Spleen (tissue), 11 donors: ENCODE results near the gene MYH7. TPM values are rescaled to one million over a fixed set of nuclear protein-coding genes. Genes with fewer than 3 reads are reported as not detected.

Source experiments
- DNase-seq: peaks from one replicate; pipeline ENCODE4 v3.0.0-alpha.2; 2020
- H3K27ac ChIP-seq, 8 donors: fragments of 200-600 bp; sonication (generic) in 7 of 8; 1 replicate in 4 of 8; 2 replicates in 4 of 8; pipeline versions ENCODE4 v1.5.0 to v1.8.0; 2016 to 2021; ENCODE audit warnings: inconsistent platforms in 4 of 8, mild to moderate bottlenecking in 4 of 8, moderate library complexity in 1 of 8
- H3K27me3 ChIP-seq, 7 donors: fragments of 200-600 bp; sonication (generic) in 6 of 7; replicated peaks in 1 of 7; 1 replicate in 4 of 7; 2 replicates in 3 of 7; pipeline versions ENCODE4 v1.5.0 to v1.8.0; 2016 to 2021; ENCODE audit warnings: inconsistent platforms in 3 of 7, mild to moderate bottlenecking in 1 of 7
- H3K36me3 ChIP-seq, 6 donors: fragments of 200-600 bp; sonication (generic) in 5 of 6; 1 replicate in 4 of 6; 2 replicates in 2 of 6; pipeline versions ENCODE4 v1.5.0 to v1.8.0; 2016 to 2021; ENCODE audit warnings: inconsistent platforms in 2 of 6
- H3K4me1 ChIP-seq, 6 donors: fragments of 200-600 bp; sonication (generic) in 5 of 6; 1 replicate in 3 of 6; 2 replicates in 3 of 6; pipeline versions ENCODE4 v1.5.0 to v1.8.0; 2016 to 2021; ENCODE audit warnings: inconsistent platforms in 3 of 6
- H3K4me3 ChIP-seq, 8 donors: fragments of 200-600 bp; sonication (generic) in 7 of 8; 1 replicate in 4 of 8; 2 replicates in 4 of 8; pipeline versions ENCODE4 v1.5.0 to v1.8.0; 2016 to 2021; ENCODE audit warnings: inconsistent platforms in 4 of 8, mild to moderate bottlenecking in 4 of 8, moderate library complexity in 2 of 8
- H3K9me3 ChIP-seq, 8 donors: fragments of 200-600 bp; sonication (generic) in 7 of 8; 1 replicate in 4 of 8; 2 replicates in 4 of 8; pipeline versions ENCODE4 v1.5.0 to v1.8.0; 2016 to 2021; ENCODE audit warnings: inconsistent platforms in 4 of 8
- CTCF ChIP-seq, 11 experiments: fragments of 200-600 bp in 7 of 11; fragments of 450-650 bp in 4 of 11; sonication (generic) in 4 of 11; IDR thresholded peaks in 8 of 11; conservative IDR thresholded peaks in 3 of 11; 1 replicate in 7 of 11; 2 replicates in 4 of 11; pipeline versions ENCODE4 v1.4.0 to v1.8.0; 2016 to 2021; ENCODE audit warnings: antibody characterized with exemption in 11 of 11, inconsistent platforms in 4 of 11, mild to moderate bottlenecking in 1 of 11
- POLR2A ChIP-seq, 3 donors: fragments of 450-650 bp; IDR thresholded peaks; one replicate each; pipeline ENCODE4 v1.5.1; 2017; ENCODE audit warnings: antibody characterized with exemption in 3 of 3, mild to moderate bottlenecking in 1 of 3
- POLR2AphosphoS5 ChIP-seq, 3 donors: sonication (generic); formaldehyde crosslinking; IDR thresholded peaks; one replicate each; pipeline ENCODE4 v1.5.1; 2017; ENCODE audit warnings: antibody characterized with exemption in 3 of 3
- WGBS, 5 donors: extraction: QIAGEN DNeasy Blood & Tissue Kit in 3 of 5; methylation state at CpG; one replicate each; pipeline versions ENCODE4 v1.1.5 to v1.1.7; 2013 to 2018; 5-methylcytosine and 5-hydroxymethylcytosine counted together
- intact Hi-C: fragments of 100-400 bp; cut with DNase I; formaldehyde crosslinking; loops from one replicate; pipeline ENCODE4 v1.15.0; 2023; ENCODE audit warnings: low total_unique reads
- polyA plus RNA-seq, 3 donors: library from polyadenylated mRNA; stranded (reverse); fragments of 200-250 nt; gene quantifications; one replicate each; pipeline ENCODE4 v1.2.1, GENCODE V29; 2013
- total RNA-seq, 7 donors: library from RNA; depleted of rRNA in 3 of 7; stranded (reverse); fragments of >200 nt in 3 of 7; fragmentation: NEBNext Ultra II Directional in 4 of 7; extraction: Animal tissue kit (Norgen Biotek cat#: 25700) in 4 of 7; gene quantifications; one replicate each; pipeline versions ENCODE4 v1.1.0 to v1.2.1, GENCODE V29; 2016 to 2021
- donor health status: healthy with polysubstance abuse.
- donor health status: DM: no; HTN: no; CAD: no; lungs with moderate emphysema.
- donor health status: DM: no; HTN: no; CAD: no.
- donor health status: Bipolar disorder and iron deficiency.
- donor health status: healthy.
- donor health status: DM: no; HTN: no; CAD: no.
- donor health status: DM: yes; HTN: yes; CAD: no.

The MYH7 gene
- total and polyA plus RNA-seq, 10 donors = 0.06 to 0.65 (median 0.11) TPM; not detected in 6

- DNase-seq = no peak
- intact Hi-C loops = no loop called here
- Histone ChIP-seq H3K27me3 (peaks cover 0 to 4% (median 0%) of the 10 kb centered on the region in 7 donors), H3K9me3 (no peaks in the 10 kb centered on the region), H3K4me1 (no peaks in the 10 kb centered on the region), H3K27ac (no peak overlapping the region), H3K36me3 (no peaks in the 10 kb centered on the region), H3K4me3 (no peak overlapping the region)
- WGBS, 5 donors = 76 to 89% (median 86%) methylated on average over 8 of the region's 8 CpGs
- TF ChIP-seq POLR2AphosphoS5 (IDR thresholded peaks at IDR 0.05) (no peak), CTCF (IDR thresholded peaks at IDR 0.05 in 8 of 11, conservative IDR thresholded peaks at IDR 0.05 in 3 of 11) (no peak), POLR2A (IDR thresholded peaks at IDR 0.05) (no peak)
These were observed 805 bp downstream of the MYH7 start for GRCh38 chr14:23434488-23435222.

- H3K4me1 ChIP-seq = no peaks in the 10 kb centered on the region
- no peaks in the 10 kb centered on the region for H3K36me3 ChIP-seq
- no peak overlapping the region for H3K4me3 ChIP-seq
- H3K27me3 ChIP-seq = peaks cover 0 to 15% (median 0%) of the 10 kb centered on the region in 7 donors
- intact Hi-C loops = no loop called here
- DNase-seq = peak; percentile 54
- H3K27ac ChIP-seq = no peak overlapping the region
- 80 to 84% (median 83%) methylated on average over 5 to 10 of the region's 10 CpGs for WGBS, 5 donors
- H3K9me3 ChIP-seq = no peaks in the 10 kb centered on the region
- TF ChIP-seq CTCF (IDR thresholded peaks at IDR 0.05 in 8 of 11, conservative IDR thresholded peaks at IDR 0.05 in 3 of 11) = no peak
- TF ChIP-seq POLR2A (IDR thresholded peaks at IDR 0.05) = no peak
- TF ChIP-seq POLR2AphosphoS5 (IDR thresholded peaks at IDR 0.05) = no peak
These were observed 2.0 kb downstream of the MYH7 start for GRCh38 chr14:23433457-23433856.

GRCh38 chr14:23432946-23433345 is 2.5 kb downstream of the MYH7 start:
- Histone ChIP-seq H3K4me1 (no peaks in the 10 kb centered on the region), H3K27me3 (peaks cover 0 to 15% (median 0%) of the 10 kb centered on the region in 7 donors), H3K36me3 (no peaks in the 10 kb centered on the region), H3K27ac (no peak overlapping the region), H3K9me3 (no peaks in the 10 kb centered on the region), H3K4me3 (no peak overlapping the region)
- DNase-seq = peak; percentile 32
- intact Hi-C loops = no loop called here
- 81 to 92% (median 86%) methylated on average over 10 of the region's 10 CpGs for WGBS, 5 donors
- TF ChIP-seq POLR2A (IDR thresholded peaks at IDR 0.05) = no peak
- no peak for TF ChIP-seq CTCF (IDR thresholded peaks at IDR 0.05 in 8 of 11, conservative IDR thresholded peaks at IDR 0.05 in 3 of 11)
- no peak for TF ChIP-seq POLR2AphosphoS5 (IDR thresholded peaks at IDR 0.05)

- peaks cover 0 to 15% (median 0%) of the 10 kb centered on the region in 7 donors for H3K27me3 ChIP-seq
- no peak overlapping the region for H3K27ac ChIP-seq
- no peaks in the 10 kb centered on the region for H3K9me3 ChIP-seq
- no peak overlapping the region for H3K4me3 ChIP-seq
- H3K4me1 ChIP-seq = no peaks in the 10 kb centered on the region
- peak; percentile 59 for DNase-seq
- 79 to 87% (median 80%) methylated on average over 17 of the region's 17 CpGs for WGBS, 5 donors
- TF ChIP-seq POLR2AphosphoS5 (IDR thresholded peaks at IDR 0.05) (no peak), CTCF (IDR thresholded peaks at IDR 0.05 in 8 of 11, conservative IDR thresholded peaks at IDR 0.05 in 3 of 11) (no peak), POLR2A (IDR thresholded peaks at IDR 0.05) (no peak)
- no peaks in the 10 kb centered on the region for H3K36me3 ChIP-seq
- intact Hi-C loops = no loop called here
These were observed 3.1 kb downstream of the MYH7 start for GRCh38 chr14:23432102-23432925.
